A673 (cell line): ENCODE data around the gene NF1. TPM values are rescaled to one million over a fixed set of nuclear protein-coding genes. Genes with fewer than 3 reads are reported as not detected.

Source experiments
- BruUV-seq: library from RNA; stranded (reverse); fragments of 400-500 nt; replicated peaks from 2 replicates; lab custom pipeline; 2021; lab: Mats Ljungman, UMichigan
- CTCF ChIA-PET: fragments of 300-600 bp; sonication (Branson Sonifier 250); formaldehyde crosslinking; loops from one replicate; lab custom pipeline; 2022; ENCODE audit warnings: antibody characterized with exemption; lab: Charles Lee
- POLR2A ChIA-PET: fragments of 300-600 bp; sonication (Branson Sonifier 250); formaldehyde crosslinking; loops from one replicate; lab custom pipeline; 2022; ENCODE audit warnings: antibody characterized with exemption; ENCODE audit not compliant: low non-redundant PET; lab: Charles Lee
- DNase-seq: peaks from one replicate; pipeline ENCODE4 v3.0.0-alpha.2; 2015; ENCODE audit warnings: low spot score
- H3K27ac ChIP-seq: fragments of 200-600 bp; sonication (generic); 2 replicates; pipeline ENCODE4 v1.5.1; 2016; ENCODE audit warnings: mixed run types, low read depth, mild to moderate bottlenecking, mixed read lengths, antibody characterized with exemption, low read length; ENCODE audit not compliant: poor library complexity, severe bottlenecking
- H3K27me3 ChIP-seq: fragments of 200-600 bp; sonication (generic); replicated peaks from 2 replicates; pipeline ENCODE4 v1.6.1; 2017; ENCODE audit warnings: mixed run types, low read depth, mild to moderate bottlenecking, mixed read lengths, antibody characterized with exemption, low read length; ENCODE audit not compliant: insufficient read depth, poor library complexity
- H3K36me3 ChIP-seq: fragments of 200-600 bp; sonication (generic); 2 replicates; pipeline ENCODE4 v1.6.1; 2016; ENCODE audit warnings: mixed run types, mild to moderate bottlenecking, mixed read lengths, antibody characterized with exemption, low read length; ENCODE audit not compliant: insufficient read depth, poor library complexity, severe bottlenecking
- H3K4me1 ChIP-seq: fragments of 200-600 bp; sonication (generic); 2 replicates; pipeline ENCODE4 v1.6.1; 2017; ENCODE audit warnings: mixed run types, mild to moderate bottlenecking, mixed read lengths, antibody characterized with exemption, low read length; ENCODE audit not compliant: insufficient read depth, poor library complexity, severe bottlenecking
- H3K4me3 ChIP-seq: fragments of 200-600 bp; sonication (generic); 2 replicates; pipeline ENCODE4 v1.5.1; 2016; ENCODE audit warnings: low read depth, mixed run types, mild to moderate bottlenecking, mixed read lengths, low read length; ENCODE audit not compliant: poor library complexity, severe bottlenecking
- H3K9me3 ChIP-seq: fragments of 200-600 bp; sonication (generic); 2 replicates; pipeline ENCODE4 v1.6.1; 2016; ENCODE audit warnings: mixed run types, low read depth, mild to moderate bottlenecking, mixed read lengths, antibody characterized with exemption, low read length; ENCODE audit not compliant: poor library complexity, severe bottlenecking
- CTCF ChIP-seq: fragments of 300-800, 200-600 bp; sonication (generic); conservative IDR thresholded peaks from 2 replicates; pipeline ENCODE4 v1.5.1; 2017; ENCODE audit warnings: low read depth, mild to moderate bottlenecking, antibody characterized with exemption, low read length, moderate library complexity, mixed read lengths
- EZH2 ChIP-seq: fragments of 200-600 bp; sonication (generic); IDR thresholded peaks from 2 replicates; pipeline ENCODE4 v1.6.1; 2017; ENCODE audit warnings: borderline replicate concordance, low read depth, mild to moderate bottlenecking, mixed read lengths, antibody characterized with exemption, low read length; ENCODE audit not compliant: poor library complexity, severe bottlenecking
- intact Hi-C: fragments of 100-400 bp; cut with micrococcal nuclease; formaldehyde crosslinking; loops from one replicate; pipeline ENCODE4 v1.10.0; 2022; ENCODE audit not compliant: unreplicated experiment
- total RNA-seq: library from RNA; stranded (reverse); gene quantifications from 2 replicates; pipeline ENCODE4 v1.2.3, GENCODE V29; 2021

Gene NF1
- total RNA-seq, 1 experiment from 2014 or later = 32.1 TPM

GRCh38 chr17:31357091-31357490 is 262.3 kb downstream of the NF1 start:
- no TSS peak for BruUV-seq
- H3K9me3 ChIP-seq = no peaks in the 10 kb centered on the region
- ChIA-PET CTCF (no interaction called here), POLR2A (no interaction called here)
- peaks cover 8% of the 10 kb centered on the region for H3K36me3 ChIP-seq
- no peaks in the 10 kb centered on the region for H3K27me3 ChIP-seq
- DNase-seq = no peak
- H3K4me3 ChIP-seq = no peak overlapping the region
- intact Hi-C loops = no loop called here
- H3K4me1 ChIP-seq = no peaks in the 10 kb centered on the region
- TF ChIP-seq CTCF = no peak
- TF ChIP-seq EZH2 = no peak
- no peak overlapping the region for H3K27ac ChIP-seq

DNA sequence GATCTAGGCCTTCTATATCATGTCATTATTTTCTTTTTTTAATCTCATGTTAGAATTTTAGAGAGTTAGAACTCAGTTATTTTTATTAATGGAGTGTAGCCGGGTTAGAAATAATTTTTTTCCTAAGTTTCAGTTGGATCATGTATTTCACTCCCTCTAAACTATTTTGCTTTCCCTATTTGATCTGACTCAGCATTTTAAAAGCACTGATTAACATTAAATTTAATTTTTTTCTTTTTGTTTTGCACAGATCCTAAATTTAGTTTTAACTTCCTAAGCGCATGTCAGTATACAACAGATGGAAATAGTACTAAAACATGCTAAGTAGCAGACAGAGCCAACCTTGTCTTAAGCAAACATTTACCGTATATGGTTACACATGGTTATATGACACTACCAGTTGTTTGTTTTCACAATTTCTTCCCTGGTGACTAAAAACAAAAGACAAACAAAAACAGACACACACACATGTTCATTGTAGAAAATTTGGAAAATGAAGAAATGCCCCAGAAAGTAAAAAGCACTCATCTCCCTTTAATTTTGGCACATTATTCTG is 263.1 kb downstream of the NF1 start:
- intact Hi-C loops = no loop called here
- POLR2A ChIA-PET = no interaction called here
- no peaks in the 10 kb centered on the region for H3K9me3 ChIP-seq
- no peaks in the 10 kb centered on the region for H3K27me3 ChIP-seq
- BruUV-seq = no TSS peak
- no peak overlapping the region for H3K4me3 ChIP-seq
- H3K27ac ChIP-seq = no peak overlapping the region
- CTCF ChIA-PET = no interaction called here
- no peak for TF ChIP-seq EZH2
- no peak for TF ChIP-seq CTCF
- H3K36me3 ChIP-seq = peaks cover 8% of the 10 kb centered on the region
- no peaks in the 10 kb centered on the region for H3K4me1 ChIP-seq
- DNase-seq = no peak

GRCh38 chr17:31364012-31364411 is 269.2 kb downstream of the NF1 start:
- no peaks in the 10 kb centered on the region for H3K27me3 ChIP-seq
- no peak overlapping the region for H3K27ac ChIP-seq
- ChIA-PET CTCF (no interaction called here), POLR2A (no interaction called here)
- no peak overlapping the region for H3K4me3 ChIP-seq
- no peak for TF ChIP-seq EZH2
- no peak for TF ChIP-seq CTCF
- H3K9me3 ChIP-seq = no peaks in the 10 kb centered on the region
- no peak for DNase-seq
- no TSS peak for BruUV-seq
- peaks cover 8% of the 10 kb centered on the region for H3K36me3 ChIP-seq
- no peaks in the 10 kb centered on the region for H3K4me1 ChIP-seq
- intact Hi-C loops = no loop called here
